OCI-LY3 (cell line): ENCODE results near the gene PAN3.

Source experiments
- H2AFZ ChIP-seq: fragments of 200-600, 300-600 bp; shearing (Covaris generic); 2 replicates; pipeline ENCODE4 v1.6.0; 2014; ENCODE audit warnings: antibody characterized with exemption, low read depth, low read length
- H3K27ac ChIP-seq: fragments of 200-600, 300-600 bp; sonication (generic); 2 replicates; pipeline ENCODE4 v1.5.1; 2014; ENCODE audit warnings: mild to moderate bottlenecking, low read length, moderate library complexity, mixed read lengths
- H3K27me3 ChIP-seq: fragments of 200-600, 300-600 bp; sonication (generic); 2 replicates; pipeline ENCODE4 v1.6.1; 2014; ENCODE audit warnings: low read depth, low read length, mixed read lengths
- H3K36me3 ChIP-seq: fragments of 200-600, 300-600 bp; sonication (generic); replicated peaks from 2 replicates; pipeline ENCODE3; 2014; ENCODE audit warnings: low read depth, low read length, mixed read lengths
- H3K4me1 ChIP-seq: fragments of 300-600, 200-600 bp; sonication (generic); 2 replicates; pipeline ENCODE4 v1.6.1; 2014; ENCODE audit warnings: low read length, mixed read lengths
- H3K4me2 ChIP-seq: fragments of 200-600, 300-600 bp; sonication (generic); 2 replicates; pipeline ENCODE4 v1.6.1; 2014; ENCODE audit warnings: low read length, mixed read lengths
- H3K4me3 ChIP-seq: fragments of 300-600, 200-600 bp; sonication (generic); 2 replicates; pipeline ENCODE4 v1.5.1; 2014; ENCODE audit warnings: antibody characterized with exemption, mild to moderate bottlenecking, low read length, moderate library complexity
- H3K79me2 ChIP-seq: fragments of 300-600, 200-600 bp; shearing (Covaris generic); 2 replicates; pipeline ENCODE4 v1.6.1; 2014; ENCODE audit warnings: mild to moderate bottlenecking, low read length, mixed read lengths
- H3K9ac ChIP-seq: fragments of 300-600, 200-600 bp; shearing (Covaris generic); 2 replicates; pipeline ENCODE4 v1.6.0; 2014; ENCODE audit warnings: mild to moderate bottlenecking, low read length, moderate library complexity
- H3K9me3 ChIP-seq: fragments of 200-600, 300-600 bp; shearing (Covaris generic); 2 replicates; pipeline ENCODE4 v1.6.1; 2014; ENCODE audit warnings: low read length, mixed read lengths; ENCODE audit not compliant: insufficient read depth
- H4K20me1 ChIP-seq: fragments of 200-600, 300-600 bp; sonication (generic); 2 replicates; pipeline ENCODE4 v1.6.1; 2016; ENCODE audit warnings: low read length, mixed read lengths; ENCODE audit not compliant: insufficient read depth
- CTCF ChIP-seq: fragments of 200-600, 300-600 bp; sonication (generic); IDR thresholded peaks from 2 replicates; pipeline ENCODE4 v1.5.1; 2014; ENCODE audit warnings: antibody characterized with exemption, low read length, low read depth
- EZH2phosphoT487 ChIP-seq: fragments of 200-600 bp; shearing (Covaris generic); IDR thresholded peaks from 2 replicates; pipeline ENCODE4 v1.6.1; 2018; ENCODE audit warnings: antibody characterized with exemption, mixed run types, low read depth

The PAN3 gene

DNA sequence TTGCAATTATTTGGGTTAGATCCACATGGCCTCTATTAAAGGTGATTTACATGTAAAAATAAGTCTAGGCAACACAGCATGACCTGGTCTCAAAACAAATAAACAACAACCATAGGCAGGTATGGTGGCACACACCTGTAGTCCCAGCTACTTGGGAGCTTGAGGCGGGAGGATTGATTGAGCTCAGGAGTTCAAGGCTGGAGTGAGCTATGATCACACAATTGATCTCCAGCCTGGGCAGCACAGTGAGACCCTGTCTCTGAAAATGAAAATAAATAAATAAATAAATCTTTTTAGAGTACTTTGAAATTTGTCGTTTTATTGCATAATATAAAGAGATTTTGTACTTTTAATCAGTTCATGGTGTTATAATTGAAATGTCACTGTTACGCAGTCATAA, 93.3 kb downstream of the PAN3 start:
- TF ChIP-seq EZH2phosphoT487 (no peak), CTCF (no peak)
- Histone ChIP-seq H3K9ac (no peak overlapping the region), H3K79me2 (no peaks in the 10 kb centered on the region), H3K27me3 (no peaks in the 10 kb centered on the region), H3K4me1 (no peaks in the 10 kb centered on the region), H2AFZ (no peak overlapping the region), H4K20me1 (0 out of 2 replicates have a peak, but pooled peaks cover 5% of the 10 kb centered on the region), H3K9me3 (no peaks in the 10 kb centered on the region), H3K27ac (no peak overlapping the region), H3K36me3 (peaks cover 12% of the 10 kb centered on the region), H3K4me3 (no peak overlapping the region), H3K4me2 (no peak overlapping the region)

GRCh38 chr13:28237944-28238343, 99.6 kb downstream of the PAN3 start:
- 0 out of 2 replicates have a peak, but pooled peaks cover 3% of the 10 kb centered on the region for H4K20me1 ChIP-seq
- no peaks in the 10 kb centered on the region for H3K9me3 ChIP-seq
- no peak overlapping the region for H2AFZ ChIP-seq
- TF ChIP-seq EZH2phosphoT487 (no peak), CTCF (no peak)
- H3K9ac ChIP-seq, result no peak overlapping the region
- no peaks in the 10 kb centered on the region for H3K27me3 ChIP-seq
- no peak overlapping the region for H3K4me2 ChIP-seq
- no peaks in the 10 kb centered on the region for H3K79me2 ChIP-seq
- no peak overlapping the region for H3K27ac ChIP-seq
- H3K36me3 ChIP-seq, result peaks cover 7% of the 10 kb centered on the region
- H3K4me3 ChIP-seq, result no peak overlapping the region
- H3K4me1 ChIP-seq, result no peaks in the 10 kb centered on the region

GRCh38 chr13:28239374-28239773, 101.0 kb downstream of the PAN3 start:
- Histone ChIP-seq H3K9me3 (no peaks in the 10 kb centered on the region), H3K27me3 (no peaks in the 10 kb centered on the region), H3K36me3 (peaks cover 17% of the 10 kb centered on the region), H3K4me3 (no peak overlapping the region), H3K79me2 (no peaks in the 10 kb centered on the region), H3K9ac (no peak overlapping the region), H3K4me2 (no peak overlapping the region), H3K27ac (no peak overlapping the region), H4K20me1 (0 out of 2 replicates have a peak, but pooled peaks cover 3% of the 10 kb centered on the region), H3K4me1 (no peaks in the 10 kb centered on the region), H2AFZ (no peak overlapping the region)
- TF ChIP-seq EZH2phosphoT487 (no peak), CTCF (no peak)

- no peaks in the 10 kb centered on the region; the same call in 1 of the 2 replicates for H3K79me2 ChIP-seq
- TF ChIP-seq CTCF (no peak), EZH2phosphoT487 (no peak)
Observed at GRCh38 chr13:28245465-28245864, 107.1 kb downstream of the PAN3 start.

More at GRCh38 chr13:28245465-28245864, 107.1 kb downstream of the PAN3 start:
- H3K27ac ChIP-seq, result no peak overlapping the region
- H3K4me2 ChIP-seq, result no peak overlapping the region
- no peaks in the 10 kb centered on the region for H3K9me3 ChIP-seq
- H3K27me3 ChIP-seq, result no peaks in the 10 kb centered on the region
- H3K36me3 ChIP-seq, result peaks cover 24% of the 10 kb centered on the region
- no peaks in the 10 kb centered on the region for H3K4me1 ChIP-seq
- no peak overlapping the region for H2AFZ ChIP-seq
- 0 out of 2 replicates have a peak, but pooled peaks cover 3% of the 10 kb centered on the region for H4K20me1 ChIP-seq
- H3K9ac ChIP-seq, result no peak overlapping the region
- no peak overlapping the region for H3K4me3 ChIP-seq
